ENCODE measurements around the gene ADNP. TPM values are rescaled to one million over a fixed set of nuclear protein-coding genes. Genes with fewer than 3 reads are reported as not detected.

Gene ADNP
- total and polyA plus RNA-seq, 10 of the 15 experiments (the other 5 are each of a cell fraction or from before 2014, with no cell fraction given), result 23.0 to 74.4 (median 34.9) TPM

GRCh38 chr20:50873585-50873984, 57.7 kb downstream of the ADNP start (continued):
- no peak for TF ChIP-seq ZBTB4 (CRISPR knock-in tag; IDR thresholded peaks at IDR 0.05)
- no peak for TF ChIP-seq RAD51 (IDR thresholded peaks at IDR 0.05)
- TF ChIP-seq YY1 (IDR thresholded peaks at IDR 0.05; ENCODE audit: low read depth, low read length), result no peak
- TF ChIP-seq MYC (IDR thresholded peaks at IDR 0.05; ENCODE audit: insufficient read depth, insufficient read length, insufficient replicate concordance, low read length, severe bottlenecking), result no peak
- TF ChIP-seq ATF3 (IDR thresholded peaks at IDR 0.05; ENCODE audit: borderline replicate concordance, extremely low read depth, low read depth, low read length), result no peak

GRCh38 chr20:50872560-50873425, 58.4 kb downstream of the ADNP start:
- in situ Hi-C loops (cut with MboI), result no loop called here
- intact Hi-C loops (cut with micrococcal nuclease; ENCODE audit: unreplicated experiment), result no loop called here
- ChIA-PET RAD21 (ENCODE audit: unreplicated experiment) (no interaction called here), CTCF (interaction anchor here (0.7 kb wide), 1 partner anchor 692 kb away, joined by 3 read pairs; no protein-coding TSS in a partner anchor), SMC1A (ENCODE audit: uncharacterized antibody, unreplicated experiment) (no interaction called here), POLR2A (no interaction called here)
- Histone ChIP-seq H3K9ac (ENCODE audit: control insufficient read depth, insufficient read depth, low read length) (no peak overlapping the region), H3K36me3 (ENCODE audit: control insufficient read depth in 2 of 2, insufficient read depth in 2 of 2, low read length in 1 of 2) (peaks cover 5 to 12% of the 10 kb centered on the region in 2 experiments; a peak in 3 of 4 replicates), H3K27me3 (replicated peaks in 1 of 2; ENCODE audit: control insufficient read depth in 2 of 2, insufficient read depth in 2 of 2, low read length in 1 of 2) (no peaks in the 10 kb centered on the region), H3K4me2 (ENCODE audit: control insufficient read depth, insufficient read depth) (no peak overlapping the region), H2AFZ (ENCODE audit: control insufficient read depth, low read depth, low read length) (no peak overlapping the region), H3K27ac (ENCODE audit: control insufficient read depth, insufficient read depth) (no peak overlapping the region), H3K79me2 (ENCODE audit: control insufficient read depth, insufficient read depth, low read length) (no peaks in the 10 kb centered on the region), H3K4me1 (ENCODE audit: control insufficient read depth, insufficient read depth, low read length) (no peaks in the 10 kb centered on the region), H3K4me3 (no peak overlapping the region), H4K20me1 (ENCODE audit: control insufficient read depth, insufficient read depth) (no peaks in the 10 kb centered on the region), H3K9me3 (replicated peaks; ENCODE audit: control insufficient read depth, insufficient read depth, low read length) (no peaks in the 10 kb centered on the region)
- DNase-seq (ENCODE audit: low read depth, low spot score) (no peak), FAIRE-seq (no peak), ATAC-seq (no peak)
- BruUV-seq (replicated peaks), result no TSS peak
- 73% methylated on average over 16 of the region's 16 CpGs for WGBS (ENCODE audit: insufficient coverage, insufficient replicate concordance, low lambda C conversion rate, missing lambda C conversion rate)
- TF ChIP-seq ETV6 (conservative IDR thresholded peaks at IDR 0.05 in 1 of 2, IDR thresholded peaks at IDR 0.05 in 1 of 2; ENCODE audit: borderline replicate concordance in 1 of 2, low read depth in 1 of 2) (no peak), NBN (IDR thresholded peaks at IDR 0.05) (no peak), PML (IDR thresholded peaks at IDR 0.05; ENCODE audit: low read length) (no peak), HDGF (IDR thresholded peaks at IDR 0.05) (no peak), CHD1 (IDR thresholded peaks at IDR 0.05; ENCODE audit: low read depth, low read length) (no peak), TAF1 (IDR thresholded peaks at IDR 0.05; ENCODE audit: borderline replicate concordance, low read depth, low read length) (no peak), IRF3 (IDR thresholded peaks at IDR 0.05) (no peak), RCOR1 (conservative IDR thresholded peaks at IDR 0.05; ENCODE audit: low read depth, low read length) (no peak), E2F4 (IDR thresholded peaks at IDR 0.05; ENCODE audit: low read depth, low read length) (no peak), BHLHE40 (IDR thresholded peaks at IDR 0.05; ENCODE audit: borderline replicate concordance in 1 of 2, low read depth in 2 of 2, low read length in 1 of 2) (no peak)

Measured in GM12878 (cell line).